Posterior vena cava (tissue), 2 donors: Measurements from ENCODE around the gene KRTAP4-12. TPM values are rescaled to one million over a fixed set of nuclear protein-coding genes. Genes with fewer than 3 reads are reported as not detected.
"Not testable (repeated sequence)": the region's sequence is repeated elsewhere in the genome, so short reads cannot be mapped to it uniquely, and the experiment has no call there.

Source experiments
- DNase-seq: peaks from one replicate; pipeline ENCODE4 v3.0.0-alpha.2; 2020; ENCODE audit warnings: low spot score
- intact Hi-C, 2 donors: fragments of 100-400 bp; cut with DNase I; formaldehyde crosslinking; loops; one replicate each; pipeline versions ENCODE4 v1.14.1 to v1.14.2; 2022 to 2023
- long read RNA-seq, 2 donors: library from polyadenylated mRNA; unstranded; transcript quantifications; one replicate each; pipeline ENCODE4 v2.0.0, GENCODE V29; 2020 to 2021
- total RNA-seq, 2 donors: library from RNA; stranded (reverse); fragmentation: NEBNext Ultra II Directional; extraction: Animal tissue kit (Norgen Biotek cat#: 25700); gene quantifications; one replicate each; pipeline ENCODE4 v1.2.1, GENCODE V29; 2021
- donor health status: DM: yes; HTN: yes; CAD: no.
- donor health status: DM: yes; HTN: yes; CAD: no.

The KRTAP4-12 gene
- not detected for total RNA-seq
- long read RNA-seq, donor 1, result 0 reads
- long read RNA-seq, donor 2, result 0 reads

DNA sequence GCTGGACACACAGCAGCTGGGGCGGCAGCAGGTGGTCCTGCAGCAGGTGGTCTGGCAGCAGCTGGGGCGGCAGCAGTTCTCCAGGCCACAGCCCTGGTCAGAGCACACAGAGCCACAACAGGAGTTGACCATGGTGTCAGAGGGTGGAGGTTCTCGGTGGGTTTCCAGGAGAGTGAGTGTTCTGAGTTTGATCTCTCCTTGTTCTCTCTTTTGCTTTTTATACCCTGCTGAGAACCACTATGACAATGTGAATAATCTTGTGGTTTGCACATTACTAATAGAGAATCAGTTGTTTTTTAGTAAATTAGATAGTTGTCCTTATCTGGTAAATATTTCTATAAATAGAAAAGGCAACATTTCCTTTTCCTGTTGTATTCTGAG is at the start of gene KRTAP4-12:
KRTAP4-12 (minus strand) TSS at position 192 of the 381 bp plus-strand sequence; CDS start at position 132, 60 bp downstream.
- DNase-seq, intact Hi-C loops: not testable (repeated sequence)

DNA sequence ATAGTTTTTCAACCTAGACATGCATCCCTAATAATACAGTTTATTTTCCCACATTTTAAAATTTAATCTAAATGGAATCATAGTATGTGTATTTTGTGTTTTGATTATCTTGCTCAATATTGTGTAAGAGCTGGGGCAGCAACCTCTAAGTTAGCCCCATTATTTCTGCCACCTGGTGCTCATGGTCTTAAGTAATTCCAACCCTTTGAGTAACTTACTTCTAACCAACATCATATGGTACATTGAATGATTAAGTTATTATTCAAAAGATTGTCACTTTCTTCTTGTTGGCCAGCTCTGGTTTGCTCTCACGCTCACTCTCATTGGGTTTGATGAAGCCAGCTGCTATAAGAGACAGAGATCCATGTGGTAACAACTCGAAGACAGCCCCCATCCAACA is 47.9 kb upstream of the KRTAP4-12 start:
- intact Hi-C loops, result no loop called here

DNA sequence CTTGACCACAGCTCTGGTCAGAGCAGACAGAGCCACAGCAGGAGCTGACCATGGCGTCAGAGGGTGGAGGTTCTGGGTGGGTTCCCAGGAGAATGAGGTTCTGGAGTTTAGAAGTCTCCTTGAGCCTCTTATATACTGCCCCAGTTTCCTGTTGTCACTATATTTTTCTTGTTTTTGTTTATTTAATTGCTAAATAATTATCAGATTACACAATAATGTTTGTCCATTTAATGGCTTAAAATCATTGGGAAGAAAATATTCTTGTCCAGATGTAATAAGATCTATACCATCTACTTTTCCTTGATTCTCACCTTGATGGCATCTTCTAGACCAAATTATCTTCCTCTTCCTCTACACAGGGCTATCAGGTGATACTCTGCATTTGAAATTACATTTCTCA is 44.1 kb upstream of the KRTAP4-12 start, which contains the start of gene KRTAP4-3:
KRTAP4-3 (minus strand) TSS at position 101 of the 400 bp plus-strand sequence; CDS start at position 52, 49 bp downstream.
- no peak for DNase-seq
- intact Hi-C loops, result no loop called here

More for the DNA sequence above, 47.9 kb upstream of the KRTAP4-12 start:
- DNase-seq, result no peak

DNA sequence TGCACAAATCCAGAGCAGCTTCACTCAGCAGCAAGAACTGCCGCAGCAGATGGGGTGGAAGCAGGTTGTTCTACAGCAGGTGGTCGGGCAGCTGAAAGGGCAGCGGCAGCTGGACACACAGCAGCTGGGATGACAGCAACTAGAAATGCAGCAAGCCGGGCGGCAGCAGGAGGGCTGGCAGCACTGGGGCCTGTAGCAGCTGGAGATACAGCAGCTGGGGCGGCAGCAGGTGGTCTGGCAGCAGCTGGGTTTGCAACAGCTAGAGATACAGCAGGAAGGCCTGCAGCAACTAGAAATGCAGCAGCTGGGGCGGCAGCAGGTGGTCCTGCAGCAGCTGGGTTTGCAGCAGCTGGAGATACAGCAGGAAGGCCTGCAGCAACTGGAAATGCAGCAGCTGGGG is 43.6 kb upstream of the KRTAP4-12 start:
- DNase-seq, result no peak
- intact Hi-C loops, result no loop called here

DNA sequence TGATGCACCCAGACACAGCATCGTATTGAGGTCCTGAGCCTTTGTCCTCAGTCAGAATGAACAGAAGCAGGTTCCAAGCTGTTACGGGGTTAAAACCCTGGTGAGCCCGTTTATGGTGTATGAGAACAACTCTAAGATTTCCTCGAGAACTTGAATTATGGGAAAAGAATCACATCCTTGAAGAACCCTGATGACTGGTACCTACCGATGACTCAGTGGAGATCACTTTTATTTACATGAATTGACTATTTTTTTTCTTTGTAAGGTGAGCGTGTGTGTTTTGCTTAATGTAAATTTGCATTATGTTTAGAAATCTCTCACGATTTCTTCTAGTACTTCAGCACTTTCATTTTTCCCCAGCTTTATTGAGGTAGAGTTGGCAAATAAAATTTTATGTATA is 39.8 kb upstream of the KRTAP4-12 start:
- intact Hi-C loops, result no loop called here

DNA sequence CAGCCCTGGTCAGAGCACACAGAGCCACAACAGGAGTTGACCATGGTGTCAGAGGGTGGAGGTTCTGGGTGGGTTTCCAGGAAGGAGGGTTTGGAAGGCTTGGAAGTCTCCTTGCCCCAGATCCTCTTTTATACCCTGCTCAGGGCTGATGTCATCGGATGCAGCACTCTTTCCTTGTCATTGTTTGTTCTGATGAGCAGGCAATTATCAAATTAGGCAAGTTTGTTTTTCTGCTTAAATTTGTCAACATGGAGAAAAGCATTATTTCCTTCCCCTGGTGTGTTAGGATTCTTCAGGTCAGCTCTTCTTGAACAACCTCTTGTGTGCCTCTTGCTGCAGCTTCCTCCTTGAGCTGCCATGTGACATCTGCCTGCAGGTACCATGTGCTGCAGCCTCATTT is 36.7 kb upstream of the KRTAP4-12 start, which contains the start of gene KRTAP4-4:
KRTAP4-4 (minus strand) TSS at position 101 of the 400 bp plus-strand sequence; CDS start at position 44, 57 bp downstream.
- intact Hi-C loops, result no loop called here
- DNase-seq, result no peak

More for the DNA sequence above, 39.8 kb upstream of the KRTAP4-12 start:
- DNase-seq, result no peak

DNA sequence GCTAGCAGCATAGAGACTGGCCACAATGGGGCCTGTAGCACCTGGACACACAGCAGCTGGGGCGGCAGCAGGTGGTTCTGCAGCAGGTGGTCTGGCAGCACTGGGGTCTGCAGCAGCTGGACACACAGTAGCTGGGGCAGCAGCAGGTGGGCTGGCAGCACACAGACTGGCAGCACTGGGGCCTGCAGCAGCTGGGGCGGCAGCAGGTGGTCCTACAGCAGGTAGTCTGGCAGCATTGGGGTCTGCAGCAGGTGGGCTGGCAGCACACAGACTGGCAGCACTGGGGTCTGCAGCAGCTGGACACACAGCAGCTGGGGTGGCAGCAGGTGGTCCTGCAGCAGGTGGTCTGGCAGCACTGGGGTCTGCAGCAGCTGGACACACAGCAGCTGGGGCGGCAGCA is 36.2 kb upstream of the KRTAP4-12 start:
- intact Hi-C loops, DNase-seq: not testable (repeated sequence)

DNA sequence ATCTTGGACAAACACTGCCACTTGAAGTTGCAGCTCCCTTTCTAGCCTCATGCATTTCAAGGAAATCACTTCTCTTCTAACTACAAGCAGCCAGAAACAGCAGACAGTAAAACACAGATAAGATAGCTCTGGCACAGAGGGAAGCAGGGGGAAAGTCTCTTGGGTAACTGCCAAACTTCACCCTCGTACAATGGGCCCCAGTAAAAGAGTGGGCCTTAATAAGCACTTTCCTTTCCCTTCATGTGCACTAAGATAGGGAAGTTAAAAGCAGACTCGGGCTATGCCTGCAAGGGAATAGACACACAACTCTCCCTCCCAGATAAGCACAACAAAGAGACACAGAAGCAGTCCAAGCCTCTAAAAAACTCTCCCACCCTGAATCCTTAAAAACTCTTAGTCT is 29.9 kb upstream of the KRTAP4-12 start:
- no peak for DNase-seq
- intact Hi-C loops, result no loop called here

DNA sequence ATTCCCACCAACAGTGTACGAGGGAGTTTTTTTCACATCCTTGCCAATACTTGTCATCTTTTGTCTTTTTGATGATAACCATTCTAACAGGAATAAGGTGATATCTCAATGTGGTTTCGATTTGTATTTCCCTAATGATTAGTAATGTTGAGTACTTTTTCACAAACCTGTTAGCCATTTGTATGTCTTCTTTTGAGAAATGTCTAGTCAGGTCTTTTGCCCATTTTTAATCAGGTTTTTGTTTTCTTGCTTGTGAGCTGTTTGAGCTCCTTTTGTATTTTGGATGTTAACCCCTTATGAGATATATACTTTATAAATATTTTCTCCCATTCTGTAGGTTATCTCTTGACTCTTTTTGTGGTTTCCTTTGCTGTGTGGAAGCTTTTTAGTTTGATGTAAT is 27.5 kb upstream of the KRTAP4-12 start:
- no peak for DNase-seq
- intact Hi-C loops, result no loop called here

DNA sequence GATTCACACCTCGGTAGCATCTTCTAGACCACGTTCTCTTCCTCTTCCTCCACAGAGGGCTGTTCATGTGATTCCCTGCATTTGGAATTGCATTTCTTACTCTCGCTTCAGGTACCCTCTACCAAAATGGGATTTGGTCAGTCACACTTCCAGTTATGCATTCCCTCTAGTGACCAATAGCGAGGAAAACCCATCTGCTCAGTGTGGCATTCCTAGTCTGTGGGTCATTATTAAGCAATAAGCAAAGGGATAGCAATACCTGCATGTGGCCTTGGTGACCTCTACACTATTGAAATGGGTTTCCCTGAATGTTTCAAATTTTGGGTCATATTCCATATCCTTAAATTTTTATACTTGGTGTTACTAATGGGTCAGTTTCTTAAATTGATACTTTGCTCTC is 26.0 kb upstream of the KRTAP4-12 start:
- intact Hi-C loops, result no loop called here
- DNase-seq, result no peak

DNA sequence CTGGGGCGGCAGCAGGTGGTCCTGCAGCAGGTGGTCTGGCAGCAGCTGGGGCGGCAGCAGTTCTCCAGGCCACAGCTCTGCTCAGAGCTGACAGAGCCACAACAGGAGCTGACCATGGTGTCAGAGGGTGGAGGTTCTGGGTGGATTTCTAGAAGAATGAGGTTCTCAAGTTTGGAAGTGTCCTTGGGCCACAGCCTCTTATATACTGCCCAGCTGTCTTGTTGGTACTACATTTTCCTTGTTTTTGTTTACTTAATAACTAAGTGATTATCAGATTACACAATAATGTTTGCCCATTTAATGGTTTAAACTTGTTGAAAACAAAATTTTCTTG is 25.6 kb upstream of the KRTAP4-12 start, which contains the start of gene KRTAP4-5:
KRTAP4-5 (minus strand) TSS at position 174 of the 334 bp plus-strand sequence; CDS start at position 116, 58 bp downstream.
- no peak for DNase-seq
- intact Hi-C loops, result no loop called here

DNA sequence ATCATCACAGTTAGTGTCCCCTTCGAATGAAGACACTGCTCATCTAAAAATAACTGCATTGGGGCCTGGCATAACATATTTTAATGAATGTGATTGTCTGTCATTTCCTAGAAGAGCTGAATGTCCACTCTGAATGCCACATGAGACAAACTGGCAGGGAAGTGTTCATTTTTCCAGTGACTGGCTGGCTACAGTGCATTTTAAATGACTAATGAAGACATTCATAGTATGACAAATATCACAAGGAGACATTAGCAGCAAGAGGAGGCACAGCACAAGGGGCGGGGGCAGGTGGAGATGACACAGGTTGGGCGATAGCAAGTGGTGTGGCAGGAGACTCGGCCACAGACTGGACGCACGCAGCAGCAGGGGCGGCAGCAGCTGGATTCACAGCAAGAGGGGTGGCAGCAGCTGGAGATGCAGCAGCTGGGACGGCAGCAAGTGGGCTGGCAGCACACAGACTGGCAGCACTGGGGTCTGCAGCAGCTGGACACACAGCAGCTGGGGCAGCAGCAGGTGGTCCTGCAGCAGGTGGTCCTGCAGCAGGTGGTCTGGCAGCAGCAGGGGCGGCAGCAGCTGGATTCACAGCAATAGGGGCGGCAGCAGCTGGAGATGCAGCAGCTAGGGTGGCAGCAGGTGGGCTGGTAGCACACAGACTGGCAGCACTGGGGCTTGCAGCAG is 25.1 kb upstream of the KRTAP4-12 start:
- DNase-seq, intact Hi-C loops: not testable (repeated sequence)

DNA sequence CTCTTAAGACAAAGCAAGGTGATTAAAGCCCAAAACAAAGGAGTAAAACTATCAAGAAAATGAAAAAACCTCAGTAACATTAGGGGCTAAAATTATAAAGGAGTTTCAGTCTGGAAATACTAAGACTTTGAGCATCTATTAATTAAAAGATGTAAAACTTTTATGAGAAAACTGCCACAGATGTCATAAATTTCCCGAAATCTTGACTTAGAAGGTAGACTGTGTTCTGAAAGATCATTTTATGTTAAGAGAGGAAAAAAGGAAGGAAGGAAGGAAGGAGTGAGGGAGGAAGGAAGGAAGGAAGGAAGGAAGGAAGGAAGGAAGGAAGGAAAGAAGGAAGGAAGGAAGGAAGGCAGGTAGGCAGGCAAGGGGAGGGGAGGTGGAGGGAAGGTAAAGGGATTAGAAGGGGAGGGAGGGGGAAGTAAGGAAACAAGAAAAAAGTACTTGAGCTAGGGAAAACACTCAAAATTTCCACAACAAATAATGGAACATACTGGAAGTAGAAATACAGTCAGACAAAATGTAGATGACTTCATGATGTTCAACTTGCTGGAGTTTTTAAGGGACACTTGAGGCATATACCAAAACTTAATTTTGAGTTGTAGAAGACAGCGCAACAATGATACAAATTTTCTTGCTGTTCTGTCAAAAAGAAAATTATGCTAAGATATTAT is 23.7 kb upstream of the KRTAP4-12 start:
- DNase-seq, result no peak
- intact Hi-C loops, result no loop called here

DNA sequence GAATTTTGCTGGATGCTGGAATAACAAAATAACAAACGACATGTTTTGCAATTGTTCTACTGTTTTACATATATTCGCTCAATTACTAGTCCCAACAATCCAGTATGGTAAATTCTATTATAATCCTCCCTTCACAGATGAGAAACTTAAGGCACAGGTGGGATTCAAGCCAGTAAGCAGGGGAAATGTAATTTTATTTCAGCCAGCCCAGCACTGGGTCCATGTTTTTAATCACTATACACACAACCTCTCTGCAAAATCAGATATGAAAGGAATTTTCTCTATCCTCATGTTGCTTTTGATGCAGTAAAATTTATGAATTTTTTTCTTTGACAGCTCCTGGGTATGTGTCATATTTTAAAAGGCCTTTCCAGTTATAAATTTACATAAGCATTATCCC is 21.3 kb upstream of the KRTAP4-12 start:
- intact Hi-C loops, result no loop called here
- no peak for DNase-seq

DNA sequence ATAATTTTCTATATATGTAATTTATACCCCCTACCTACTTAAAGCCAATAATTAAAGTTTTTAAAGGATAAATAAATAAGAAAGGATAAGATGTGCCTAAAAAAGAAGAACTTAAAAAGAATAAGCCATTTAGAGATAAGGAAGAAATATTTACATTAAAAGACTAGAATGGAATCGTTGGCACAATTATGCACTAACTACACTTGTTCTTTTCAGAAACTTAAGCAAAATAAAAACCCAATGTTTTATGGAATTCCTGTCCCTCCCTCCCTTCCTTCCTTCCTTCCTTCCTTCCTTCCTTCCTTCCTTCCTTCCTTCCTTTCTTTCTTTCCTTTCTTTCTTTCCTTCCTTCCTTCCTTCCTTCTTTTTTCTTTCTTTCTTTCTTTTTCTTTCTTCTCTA is 20.9 kb upstream of the KRTAP4-12 start:
- intact Hi-C loops, result no loop called here

DNA sequence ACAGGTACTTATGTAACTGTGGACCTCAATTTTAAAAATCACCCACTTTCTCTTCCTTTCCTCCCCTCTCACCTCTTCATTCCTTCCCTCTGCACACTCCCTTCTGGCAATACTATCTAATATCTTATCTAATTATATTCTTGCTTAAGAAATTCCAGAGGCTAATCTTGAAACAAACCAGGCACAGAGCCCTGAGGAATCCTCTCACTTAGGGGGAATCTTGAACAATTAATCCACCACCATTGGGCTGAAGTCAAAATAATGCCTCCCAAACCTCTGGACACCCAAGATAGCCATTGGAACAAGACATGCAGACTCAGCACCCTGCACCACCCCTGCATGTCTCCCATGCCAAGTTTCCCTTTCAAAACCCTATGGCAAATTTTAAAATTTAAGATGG is 17.4 kb upstream of the KRTAP4-12 start:
- intact Hi-C loops, result no loop called here
- DNase-seq, result no peak

More for the DNA sequence above, 20.9 kb upstream of the KRTAP4-12 start:
- DNase-seq, result no peak

DNA sequence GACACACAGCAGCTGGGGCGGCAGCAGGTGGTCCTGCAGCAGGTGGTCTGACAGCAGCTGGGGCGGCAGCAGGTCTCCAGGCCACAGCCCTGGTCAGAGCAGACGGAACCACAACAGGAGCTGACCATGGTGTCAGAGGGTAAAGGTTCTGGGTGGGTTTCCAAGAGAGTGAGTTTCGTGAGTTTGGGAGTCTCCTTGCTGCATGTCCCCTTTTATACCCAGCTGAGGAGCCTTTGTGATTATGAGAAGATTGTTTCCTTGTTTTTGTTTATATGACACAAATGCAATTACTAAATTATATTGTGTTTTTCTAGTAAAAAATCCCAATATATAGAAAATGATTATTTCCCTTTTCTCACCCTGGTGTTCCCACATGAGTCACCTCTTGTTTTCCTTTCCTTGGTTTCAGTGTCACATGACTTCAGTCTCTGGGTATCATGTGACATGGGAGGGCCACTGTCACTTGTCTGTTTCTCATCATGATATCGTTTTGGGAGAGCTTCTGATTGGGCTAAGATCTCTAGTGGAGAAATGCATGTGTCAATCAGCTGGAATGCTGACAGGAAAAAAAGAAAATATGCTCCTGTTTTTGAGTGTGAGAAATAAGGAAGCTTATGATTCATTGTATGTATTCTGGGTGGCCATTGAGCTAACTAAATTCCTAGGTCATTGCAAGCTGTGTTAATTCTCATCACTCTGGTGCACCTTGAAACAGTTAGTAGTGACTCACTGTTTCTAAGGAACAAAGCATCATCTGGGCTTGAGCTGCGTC is 16.6 kb upstream of the KRTAP4-12 start, which contains the start of gene KRTAP4-6:
KRTAP4-6 (minus strand) TSS at position 185 of the 772 bp plus-strand sequence; CDS start at position 128, 57 bp downstream.
- intact Hi-C loops, result no loop called here
- DNase-seq, result no peak

DNA sequence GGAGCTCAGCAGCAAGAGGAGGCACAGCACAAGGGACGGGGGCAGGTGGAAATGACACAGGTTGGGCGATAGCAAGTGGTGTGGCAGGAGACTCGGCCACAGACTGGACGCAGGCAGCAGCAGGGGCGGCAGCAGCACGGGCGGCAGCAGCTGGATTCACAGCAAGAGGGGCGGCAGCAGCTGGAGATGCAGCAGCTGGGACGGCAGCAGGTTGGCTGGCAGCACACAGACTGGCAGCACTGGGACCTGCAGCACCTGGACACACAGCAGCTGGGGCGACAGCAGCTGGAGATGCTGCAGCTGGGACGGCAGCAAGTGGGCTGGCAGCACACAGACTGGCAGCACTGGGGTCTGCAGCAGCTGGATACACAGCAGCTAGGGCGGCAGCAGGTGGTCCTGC is 15.9 kb upstream of the KRTAP4-12 start:
- intact Hi-C loops, result not testable (repeated sequence)
- DNase-seq, result peak; percentile 67

DNA sequence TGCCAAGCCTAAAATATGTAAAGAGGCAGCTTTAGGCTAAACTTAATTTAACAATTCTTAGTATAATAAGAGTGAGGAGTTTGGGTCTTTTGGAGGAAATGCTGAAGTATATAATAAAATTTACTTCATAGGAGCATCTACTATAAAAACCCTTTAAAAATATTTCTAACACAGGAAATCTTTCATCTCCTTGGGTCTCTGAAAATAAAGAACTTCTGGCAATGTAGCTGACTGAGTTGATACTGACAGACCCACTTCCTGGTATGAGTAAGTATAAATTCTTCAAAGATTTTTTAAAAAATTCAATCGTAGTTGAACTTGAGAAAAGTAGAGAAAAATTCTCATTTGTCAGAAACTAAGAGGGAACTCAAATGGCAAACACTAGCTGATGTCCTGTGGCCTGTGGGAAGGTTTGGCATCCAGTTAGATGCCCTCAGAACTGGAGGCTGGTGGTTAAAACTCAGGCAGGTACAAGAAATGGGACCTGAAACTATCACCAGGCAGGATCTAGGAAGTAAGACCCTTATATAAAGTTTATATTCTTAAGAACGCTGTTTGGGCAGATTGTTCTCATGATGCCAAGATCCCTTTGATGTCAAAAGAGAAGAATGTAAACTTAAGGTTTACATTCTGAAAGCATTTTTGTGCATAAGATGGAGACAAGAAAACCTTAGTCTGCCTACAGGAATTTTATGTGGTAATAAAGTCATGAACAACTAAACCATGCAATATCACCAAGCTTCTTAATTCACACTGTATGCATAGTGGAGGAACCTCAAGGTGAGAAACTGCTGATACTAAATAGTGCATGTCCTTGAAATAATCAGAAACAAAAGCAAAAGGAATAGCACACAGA is 10.1 kb upstream of the KRTAP4-12 start:
- no peak for DNase-seq
- intact Hi-C loops, result no loop called here
